Glutamatergic neuron (in vitro differentiated cells): ENCODE data around the gene LTB4R2. TPM values are rescaled to one million over a fixed set of nuclear protein-coding genes. Genes with fewer than 3 reads are reported as not detected.
A peak's percentile ranks its signal among the peaks of the same experiment; 100 is the strongest.

Source experiments
- DNase-seq: peaks from one replicate; pipeline ENCODE4 v3.0.0; 2022
- H3K27ac Mint-ChIP-seq: one replicate; pipeline ENCODE4 v1.8.0; 2020; ENCODE audit warnings: mild to moderate bottlenecking, mixed read lengths, inconsistent platforms; ENCODE audit not compliant: unreplicated experiment
- H3K27me3 Mint-ChIP-seq: one replicate; pipeline ENCODE4 v1.8.0; 2020; ENCODE audit warnings: mild to moderate bottlenecking, moderate library complexity, mixed read lengths, inconsistent platforms; ENCODE audit not compliant: unreplicated experiment
- H3K36me3 Mint-ChIP-seq: one replicate; pipeline ENCODE4 v1.8.0; 2020; ENCODE audit warnings: mild to moderate bottlenecking, mixed read lengths, inconsistent platforms; ENCODE audit not compliant: unreplicated experiment
- H3K4me1 Mint-ChIP-seq: one replicate; pipeline ENCODE4 v1.8.0; 2020; ENCODE audit warnings: mild to moderate bottlenecking, low read depth, mixed read lengths, inconsistent platforms; ENCODE audit not compliant: unreplicated experiment
- H3K4me3 Mint-ChIP-seq: one replicate; pipeline ENCODE4 v1.8.0; 2020; ENCODE audit warnings: mild to moderate bottlenecking, mixed read lengths, inconsistent platforms; ENCODE audit not compliant: unreplicated experiment
- H3K9me3 Mint-ChIP-seq: one replicate; pipeline ENCODE4 v1.8.0; 2020; ENCODE audit warnings: mild to moderate bottlenecking, moderate library complexity, mixed read lengths, inconsistent platforms; ENCODE audit not compliant: unreplicated experiment
- CTCF ChIP-seq: fragments of 200-600 bp; sonication (generic); IDR thresholded peaks from one replicate; pipeline ENCODE4 v1.5.0; 2021; ENCODE audit not compliant: partially characterized antibody, unreplicated experiment
- total RNA-seq: library from RNA; stranded (reverse); fragmentation: NEBNext Ultra II Directional; extraction: Animal tissue kit (Norgen Biotek cat#: 25700); gene quantifications from one replicate; pipeline ENCODE4 v1.2.1, GENCODE V29; 2021; ENCODE audit not compliant: unreplicated experiment

Gene LTB4R2
- total RNA-seq, 1 donor from 2014 or later, result 8.9 TPM

GRCh38 chr14:24329736-24330135, 19.8 kb downstream of the LTB4R2 start:
- no peak for DNase-seq
- no peak overlapping the region for H3K4me3 Mint-ChIP-seq
- no peak overlapping the region for H3K27ac Mint-ChIP-seq
- no peak for TF ChIP-seq CTCF
- peaks cover 10% of the 10 kb centered on the region for H3K9me3 Mint-ChIP-seq
- peaks cover 8% of the 10 kb centered on the region for H3K4me1 Mint-ChIP-seq
- H3K27me3 Mint-ChIP-seq, result peaks cover 23% of the 10 kb centered on the region
- H3K36me3 Mint-ChIP-seq, result peaks cover 4% of the 10 kb centered on the region

DNA sequence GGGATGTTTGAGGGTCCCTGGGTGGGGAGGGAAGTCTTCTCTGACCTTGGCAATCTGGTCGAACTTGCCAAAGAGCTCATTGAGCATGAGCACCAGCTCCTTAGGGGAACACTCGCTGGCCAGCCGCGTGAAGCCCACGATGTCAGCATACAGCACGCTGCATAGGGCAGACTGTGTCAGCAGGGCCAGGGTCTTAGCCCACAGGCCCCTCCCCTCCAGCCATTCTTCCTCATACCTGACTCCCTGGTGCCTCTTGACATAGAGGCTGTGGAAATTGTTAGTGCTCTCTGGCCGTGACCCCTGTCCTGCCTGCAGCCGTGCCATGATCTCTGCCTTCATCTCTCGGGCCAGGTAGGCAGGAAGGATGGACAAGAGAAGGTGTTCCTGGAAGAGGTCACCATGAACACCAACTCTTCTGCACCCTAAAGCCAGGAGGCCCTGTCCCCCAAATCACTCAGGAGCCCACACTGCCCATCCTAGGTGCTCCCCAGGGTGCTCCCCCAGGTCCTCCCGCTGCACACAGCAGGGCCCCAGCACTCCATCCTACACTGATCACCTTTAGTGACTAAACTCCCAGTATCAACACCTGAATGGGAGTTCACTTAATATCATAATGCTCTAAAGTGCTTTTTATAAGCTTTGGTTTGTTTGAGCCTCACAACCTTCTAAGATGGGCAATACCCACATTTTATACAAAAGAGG, 21.2 kb downstream of the LTB4R2 start:
- Mint-ChIP-seq H3K27me3 (peaks cover 29% of the 10 kb centered on the region), H3K27ac (no peak overlapping the region), H3K4me1 (peaks cover 10% of the 10 kb centered on the region), H3K36me3 (peaks cover 4% of the 10 kb centered on the region), H3K4me3 (no peak overlapping the region), H3K9me3 (peaks cover 10% of the 10 kb centered on the region)
- DNase-seq, result no peak
- TF ChIP-seq CTCF, result no peak

DNA sequence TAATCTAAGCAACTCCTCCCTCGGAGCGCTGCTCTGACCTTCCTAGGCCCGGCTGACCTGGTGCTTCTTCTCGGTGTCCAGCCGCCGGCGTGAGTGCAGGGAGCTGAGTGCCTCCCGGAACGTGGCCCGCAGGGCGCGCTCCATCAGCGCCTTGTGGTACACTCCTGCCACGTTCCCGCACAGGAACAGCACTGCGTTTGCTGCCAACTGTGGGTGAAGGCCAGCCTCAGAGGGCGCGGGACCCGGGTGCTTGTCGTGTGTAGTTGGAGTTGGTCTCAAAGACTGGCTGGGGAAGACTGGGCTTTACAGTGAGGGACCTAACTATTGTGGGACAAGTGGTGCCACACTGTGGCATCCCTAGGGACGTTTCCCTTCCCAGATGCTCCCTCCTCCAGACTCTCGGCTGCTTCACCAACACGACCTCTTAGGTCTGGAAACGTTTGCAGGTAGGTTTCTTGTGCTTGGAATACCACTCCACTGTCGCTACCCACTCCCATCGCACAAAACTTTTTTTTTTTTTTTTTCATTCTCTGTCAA, 21.9 kb downstream of the LTB4R2 start:
- Mint-ChIP-seq H3K27me3 (peaks cover 30% of the 10 kb centered on the region), H3K9me3 (peaks cover 10% of the 10 kb centered on the region), H3K4me1 (peaks cover 10% of the 10 kb centered on the region), H3K4me3 (peak overlapping the region; percentile 84), H3K27ac (peak overlapping the region; percentile 69), H3K36me3 (peaks cover 4% of the 10 kb centered on the region)
- TF ChIP-seq CTCF, result no peak
- no peak for DNase-seq

GRCh38 chr14:24332268-24332993, 22.5 kb downstream of the LTB4R2 start:
- peak; percentile 73 for DNase-seq
- peaks cover 10% of the 10 kb centered on the region for H3K4me1 Mint-ChIP-seq
- H3K27ac Mint-ChIP-seq, result peak overlapping the region; percentile 69
- peaks cover 4% of the 10 kb centered on the region for H3K36me3 Mint-ChIP-seq
- H3K9me3 Mint-ChIP-seq, result peaks cover 10% of the 10 kb centered on the region
- H3K27me3 Mint-ChIP-seq, result peaks cover 34% of the 10 kb centered on the region
- TF ChIP-seq CTCF, result peak; percentile 82
- H3K4me3 Mint-ChIP-seq, result peak overlapping the region; percentile 84
